ENCODE data around the gene RFXAP.

DNA sequence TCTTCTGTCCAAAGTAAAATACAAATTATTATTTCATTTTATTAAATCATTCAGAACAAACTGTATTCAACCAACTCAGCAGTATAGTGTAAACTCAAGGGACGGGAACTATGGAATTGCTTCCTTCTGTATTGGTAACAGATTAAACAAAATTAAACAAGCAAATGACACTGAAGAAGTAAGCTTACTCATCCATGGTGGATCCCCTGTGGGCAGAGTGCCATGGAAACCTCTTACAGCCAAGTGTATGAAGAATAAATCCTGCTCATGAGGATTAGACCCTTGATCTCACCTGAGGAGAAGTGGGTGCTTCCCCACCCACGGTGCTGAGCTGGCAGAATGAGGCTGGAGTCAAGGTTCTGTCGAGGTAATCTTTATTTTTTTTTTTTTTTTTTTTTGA is 18.0 kb upstream of the RFXAP start:
- TF ChIP-seq, protein P1, sequence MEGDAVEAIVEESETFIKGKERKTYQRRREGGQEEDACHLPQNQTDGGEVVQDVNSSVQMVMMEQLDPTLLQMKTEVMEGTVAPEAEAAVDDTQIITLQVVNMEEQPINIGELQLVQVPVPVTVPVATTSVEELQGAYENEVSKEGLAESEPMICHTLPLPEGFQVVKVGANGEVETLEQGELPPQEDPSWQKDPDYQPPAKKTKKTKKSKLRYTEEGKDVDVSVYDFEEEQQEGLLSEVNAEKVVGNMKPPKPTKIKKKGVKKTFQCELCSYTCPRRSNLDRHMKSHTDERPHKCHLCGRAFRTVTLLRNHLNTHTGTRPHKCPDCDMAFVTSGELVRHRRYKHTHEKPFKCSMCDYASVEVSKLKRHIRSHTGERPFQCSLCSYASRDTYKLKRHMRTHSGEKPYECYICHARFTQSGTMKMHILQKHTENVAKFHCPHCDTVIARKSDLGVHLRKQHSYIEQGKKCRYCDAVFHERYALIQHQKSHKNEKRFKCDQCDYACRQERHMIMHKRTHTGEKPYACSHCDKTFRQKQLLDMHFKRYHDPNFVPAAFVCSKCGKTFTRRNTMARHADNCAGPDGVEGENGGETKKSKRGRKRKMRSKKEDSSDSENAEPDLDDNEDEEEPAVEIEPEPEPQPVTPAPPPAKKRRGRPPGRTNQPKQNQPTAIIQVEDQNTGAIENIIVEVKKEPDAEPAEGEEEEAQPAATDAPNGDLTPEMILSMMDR (conservative IDR thresholded peaks at IDR 0.05; ENCODE audit: low read length) = no peak
- TF ChIP-seq EZH2phosphoT487 (IDR thresholded peaks at IDR 0.05; ENCODE audit: borderline replicate concordance, low read depth, low read length) = no peak
